OCI-M2 (cell line): ENCODE results near the gene SGCG.
"Not testable (repeated sequence)": the region's sequence is repeated elsewhere in the genome, so short reads cannot be mapped to it uniquely, and the experiment has no call there.

Source experiments
- DNase-seq: peaks from one replicate; lab custom pipeline; 2025; ENCODE audit not compliant: unreplicated experiment; lab: John Stamatoyannopoulos, UW

Gene SGCG

DNA sequence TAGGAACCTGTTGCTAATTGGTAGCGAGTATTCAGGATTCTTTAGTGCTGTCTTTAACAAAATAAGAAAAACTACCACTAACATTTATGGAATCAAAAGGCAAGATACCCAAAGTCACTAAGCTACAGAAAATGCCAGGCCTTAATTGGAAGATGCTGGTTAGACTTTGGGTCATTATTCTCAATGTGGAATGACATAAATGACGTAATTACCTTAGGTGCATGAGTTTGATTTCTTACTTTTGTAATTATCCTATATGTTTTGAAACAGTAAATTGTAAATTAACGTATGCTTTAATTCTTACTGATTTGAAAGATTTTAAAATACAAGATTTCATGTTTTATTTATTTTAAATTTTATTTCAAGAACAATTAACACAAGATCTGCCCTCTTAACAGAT is 25.0 kb downstream of the SGCG start:
- DNase-seq: no peak

DNA sequence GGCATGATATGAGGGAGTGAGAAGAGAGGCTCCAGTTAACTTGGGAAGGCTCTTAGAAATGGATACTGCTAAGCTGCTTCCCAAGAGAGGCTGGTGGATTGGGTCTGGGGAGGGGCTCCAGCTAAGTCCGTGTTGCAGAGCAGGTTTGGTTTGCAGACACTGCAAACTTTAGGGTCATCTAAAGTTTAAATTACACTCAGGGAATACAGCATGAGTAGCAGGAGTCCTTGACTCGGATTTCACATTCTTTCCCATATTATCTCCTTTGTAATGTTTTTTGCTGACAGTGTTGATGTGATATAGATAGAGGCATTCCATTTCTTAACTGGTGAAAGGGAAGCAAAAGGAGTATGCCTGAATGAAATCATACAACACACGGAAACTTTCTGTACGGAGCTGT is 31.9 kb downstream of the SGCG start:
- DNase-seq: no peak

DNA sequence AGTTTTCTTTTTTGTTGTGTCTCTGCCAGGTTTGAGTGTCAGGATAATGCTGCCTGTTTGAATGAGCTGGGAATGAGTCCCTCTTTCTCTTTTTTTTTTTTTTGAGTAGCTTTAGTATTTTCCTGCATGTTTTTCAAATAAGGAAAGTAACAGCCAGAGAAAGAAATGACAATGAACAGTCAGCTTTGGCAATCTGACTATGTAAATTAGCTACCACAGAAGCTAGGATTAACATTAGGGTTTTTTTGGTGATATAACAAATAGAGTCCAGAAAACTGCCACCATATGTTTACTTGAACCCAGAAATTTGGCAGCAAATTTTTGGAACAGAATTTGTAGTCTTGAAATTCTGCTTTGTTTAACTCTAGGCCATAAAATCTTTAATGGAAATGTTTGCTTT is 50.5 kb downstream of the SGCG start:
- DNase-seq: no peak

DNA sequence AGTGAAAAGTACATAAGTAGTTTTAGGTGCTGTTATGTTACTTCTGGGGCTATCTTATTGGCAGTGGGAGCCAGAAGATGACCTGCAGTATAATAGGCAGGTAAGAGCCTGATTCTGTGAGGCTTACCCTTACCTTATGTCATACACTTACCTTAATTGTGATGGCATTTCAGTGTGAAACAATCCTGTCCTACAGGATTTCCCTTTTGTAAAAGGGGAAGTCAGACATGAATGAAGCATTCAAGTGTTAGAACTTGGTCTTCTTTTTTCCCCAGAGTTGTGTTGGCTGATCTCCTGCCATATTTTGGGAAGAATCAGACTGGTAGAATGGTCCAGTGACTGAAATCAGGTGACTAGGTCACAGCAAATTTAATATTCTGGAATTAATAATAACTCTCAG is 55.2 kb downstream of the SGCG start:
- DNase-seq: no peak

DNA sequence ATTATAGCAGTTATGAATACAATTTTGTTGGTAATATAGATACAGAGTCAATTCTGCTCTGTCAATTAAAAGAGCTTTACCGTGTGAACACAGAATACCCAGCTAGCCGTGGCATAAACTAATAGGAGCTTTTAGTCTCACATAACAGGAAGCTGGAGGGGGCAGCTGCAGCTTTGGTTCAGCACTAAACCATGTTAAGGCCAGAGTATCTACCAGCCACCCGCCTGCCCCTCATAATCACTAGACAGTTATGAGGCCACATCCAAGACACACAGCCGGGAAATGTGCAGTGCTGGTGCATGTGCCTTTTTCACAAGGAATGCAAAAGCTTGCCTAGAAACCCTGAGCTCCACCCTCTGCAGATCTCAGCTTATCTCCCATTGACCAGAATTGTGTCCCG is 62.3 kb downstream of the SGCG start:
- DNase-seq: no peak

DNA sequence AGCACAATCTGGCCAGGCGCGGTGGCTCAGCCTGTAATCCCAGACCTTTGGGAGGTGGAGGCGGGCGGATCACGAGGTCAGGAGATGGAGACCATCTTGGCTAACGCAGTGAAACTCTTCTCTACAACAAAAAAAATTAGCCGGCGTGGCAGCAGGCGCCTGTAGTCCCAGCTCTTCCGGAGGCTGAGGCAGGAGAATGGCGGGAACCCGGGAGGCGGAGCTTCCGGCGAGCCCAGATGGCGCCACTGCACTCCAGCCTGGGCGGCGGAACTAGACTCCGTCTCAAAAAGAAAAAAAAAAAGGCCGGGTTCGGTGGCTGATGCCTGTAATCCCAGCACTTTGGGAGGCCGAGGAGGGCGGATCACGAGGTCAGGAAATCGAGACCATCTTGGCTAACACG is 67.6 kb downstream of the SGCG start:
- DNase-seq: not testable (repeated sequence)

DNA sequence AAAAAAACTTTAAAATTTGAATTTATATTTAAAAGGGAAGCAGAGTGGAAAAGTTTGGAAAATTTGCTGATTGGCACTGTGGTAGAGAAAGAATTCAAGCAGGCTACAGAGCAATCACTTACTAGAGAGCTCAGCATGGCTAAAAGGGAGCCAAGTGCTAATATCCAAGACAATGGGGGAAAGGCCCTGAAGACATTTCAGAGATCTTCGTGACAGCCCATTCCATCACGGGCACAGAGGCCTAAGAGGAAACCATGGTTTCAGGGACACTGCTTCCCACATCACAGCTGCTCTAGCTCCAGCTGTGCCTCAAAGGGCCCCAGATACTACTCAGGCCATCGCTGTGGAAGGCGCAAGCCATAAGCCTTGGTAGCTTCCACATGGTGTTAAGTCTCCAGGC is 73.7 kb downstream of the SGCG start:
- no peak for DNase-seq

DNA sequence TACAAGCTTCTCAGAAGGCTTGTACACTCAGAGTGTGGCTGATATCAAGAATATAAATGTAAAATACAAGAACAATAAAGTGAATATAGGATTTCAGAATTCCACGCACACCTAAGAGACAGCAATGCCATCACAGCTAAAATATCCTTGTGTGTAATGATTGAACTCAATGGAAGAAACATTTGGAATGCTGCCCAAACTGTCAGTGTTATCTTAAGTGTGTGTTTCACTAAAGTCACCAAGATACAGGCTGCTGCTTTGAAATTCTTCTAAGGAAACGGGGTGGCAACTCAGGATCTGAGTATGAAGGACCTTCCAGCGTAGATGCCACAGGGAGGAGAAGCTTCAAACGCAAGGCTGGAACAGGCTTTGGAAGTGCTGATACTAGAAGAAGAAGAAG is 86.8 kb downstream of the SGCG start:
- no peak for DNase-seq

DNA sequence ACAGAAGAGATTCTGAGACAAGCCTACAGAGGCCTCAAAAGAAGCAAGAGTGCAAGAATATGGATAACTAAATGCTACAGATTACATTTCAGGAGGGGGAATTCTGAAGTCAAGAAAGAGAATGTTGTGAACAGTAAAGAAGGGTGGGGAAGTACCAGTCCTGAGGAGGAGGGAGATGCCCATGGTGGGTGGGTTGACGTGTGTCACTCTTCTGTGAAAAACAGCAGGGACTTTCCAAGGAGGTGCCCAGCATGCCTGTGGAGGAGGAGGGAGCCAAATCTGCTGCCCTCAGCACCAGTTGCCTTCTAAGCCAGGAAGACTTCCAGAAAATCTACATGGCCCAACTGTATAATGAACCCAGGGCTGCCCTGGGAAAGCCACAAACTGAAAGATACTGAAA is 87.7 kb downstream of the SGCG start:
- DNase-seq: no peak

DNA sequence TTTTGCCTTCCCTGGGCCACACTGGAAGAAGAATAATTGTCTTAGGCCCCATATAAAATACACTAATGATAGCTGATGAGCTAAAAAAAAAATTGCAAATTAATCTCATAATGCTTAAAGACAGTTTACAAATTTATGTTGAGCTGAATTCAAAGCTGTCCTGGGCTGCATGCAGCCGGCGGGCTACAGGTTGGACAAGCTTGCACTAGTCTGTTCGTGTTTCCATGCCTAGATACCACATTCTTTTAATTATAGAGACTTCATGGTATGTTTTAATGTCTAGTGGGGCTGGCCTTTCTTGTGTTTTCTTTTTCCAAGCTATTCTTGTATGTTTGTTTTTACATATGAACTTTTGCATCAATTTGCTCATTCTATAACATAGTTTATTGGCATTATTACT is 90.6 kb downstream of the SGCG start:
- DNase-seq: no peak

DNA sequence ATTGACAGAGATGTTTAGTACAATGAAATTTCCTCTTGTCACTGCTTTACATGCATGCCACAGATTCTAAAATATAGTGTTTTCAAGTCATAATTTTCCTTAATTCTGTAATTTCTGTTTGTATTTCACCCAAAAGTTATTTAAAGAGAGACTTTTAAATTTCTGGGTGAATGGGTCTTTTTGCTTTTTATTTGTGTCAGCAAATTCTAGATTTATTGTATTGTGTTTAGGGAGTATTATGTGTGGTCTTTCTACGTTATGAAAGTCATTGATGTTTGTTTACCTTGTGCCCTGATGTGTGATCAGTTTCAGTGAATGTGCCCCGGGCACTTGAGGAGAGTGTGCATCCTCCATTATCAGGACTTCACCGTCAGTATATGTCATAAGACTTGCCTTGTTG is 92.7 kb downstream of the SGCG start:
- DNase-seq: no peak

DNA sequence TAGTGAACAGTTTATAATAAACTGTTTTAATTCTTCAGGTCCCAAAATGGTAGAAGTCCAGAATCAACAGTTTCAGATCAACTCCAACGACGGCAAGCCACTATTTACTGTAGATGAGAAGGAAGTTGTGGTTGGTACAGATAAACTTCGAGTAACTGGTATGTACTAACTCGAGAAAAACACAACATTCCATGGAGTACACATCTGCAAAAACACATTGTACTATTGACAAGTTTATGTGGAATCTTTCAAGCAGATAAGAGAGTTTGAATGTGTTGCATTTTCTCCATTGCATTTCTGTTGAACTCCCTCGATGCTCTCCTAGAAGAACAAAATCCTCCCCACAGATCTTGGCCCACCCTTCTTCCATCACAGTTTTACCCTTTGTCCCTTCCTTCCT is 98.5 kb downstream of the SGCG start:
- peak; percentile 42 for DNase-seq

DNA sequence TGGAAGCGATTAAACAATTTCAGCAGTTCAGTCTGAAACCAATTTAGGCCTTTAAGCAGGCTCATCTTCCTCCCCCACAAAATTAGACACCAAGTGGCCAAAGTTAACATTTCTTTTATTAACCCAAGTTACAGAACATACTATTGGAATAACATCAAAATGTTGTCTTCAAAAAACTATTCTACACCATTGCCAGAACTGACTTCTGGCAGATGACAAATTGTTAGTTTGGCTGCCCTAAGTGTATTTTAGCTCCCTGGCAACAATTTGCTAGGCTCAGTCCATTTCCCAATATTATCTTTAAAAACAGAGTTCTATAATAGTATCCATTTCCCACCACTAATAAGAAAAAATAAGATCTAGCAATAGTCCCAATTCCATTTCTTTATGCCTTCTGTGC is 107.8 kb downstream of the SGCG start:
- no peak for DNase-seq

DNA sequence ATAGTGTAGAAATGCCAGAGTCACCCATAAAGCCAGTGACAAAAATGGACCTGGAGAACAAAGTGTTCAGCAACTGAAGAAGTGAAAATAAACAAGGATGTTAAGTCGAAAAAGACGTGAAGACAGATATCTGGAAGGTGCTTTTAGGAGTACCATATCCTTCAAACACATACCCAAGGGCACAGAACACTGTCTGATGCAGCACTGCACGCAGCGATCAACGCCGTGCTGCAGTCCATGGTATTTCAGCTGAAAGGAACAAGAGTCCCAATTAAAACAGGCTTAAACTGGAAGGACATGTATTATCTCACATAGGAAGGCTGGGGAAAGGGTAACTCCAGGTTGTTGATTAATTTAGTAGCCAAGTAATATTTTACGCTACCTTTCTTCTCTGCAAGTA is 108.2 kb downstream of the SGCG start:
- DNase-seq: no peak

DNA sequence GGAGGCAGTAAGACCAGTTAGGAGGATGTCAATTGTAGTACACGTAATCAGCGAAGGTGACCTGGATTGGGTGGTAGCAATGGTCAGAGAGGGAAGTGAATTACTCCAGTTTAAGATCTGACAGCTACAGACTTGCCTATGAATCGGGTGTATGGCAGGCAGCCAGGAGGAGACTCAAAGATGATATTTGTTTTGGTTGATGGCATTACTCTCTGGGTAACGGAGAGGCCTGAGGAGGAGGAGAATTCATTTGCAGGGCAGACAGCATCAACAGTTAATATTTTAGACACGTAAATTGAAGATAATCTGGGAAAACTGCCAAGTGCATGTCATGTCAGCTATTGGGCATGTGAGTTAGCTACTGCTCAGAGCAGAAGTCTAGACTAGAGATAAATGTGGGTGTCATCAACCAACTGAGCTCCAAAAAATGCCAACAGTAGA is 109.2 kb downstream of the SGCG start:
- no peak for DNase-seq

DNA sequence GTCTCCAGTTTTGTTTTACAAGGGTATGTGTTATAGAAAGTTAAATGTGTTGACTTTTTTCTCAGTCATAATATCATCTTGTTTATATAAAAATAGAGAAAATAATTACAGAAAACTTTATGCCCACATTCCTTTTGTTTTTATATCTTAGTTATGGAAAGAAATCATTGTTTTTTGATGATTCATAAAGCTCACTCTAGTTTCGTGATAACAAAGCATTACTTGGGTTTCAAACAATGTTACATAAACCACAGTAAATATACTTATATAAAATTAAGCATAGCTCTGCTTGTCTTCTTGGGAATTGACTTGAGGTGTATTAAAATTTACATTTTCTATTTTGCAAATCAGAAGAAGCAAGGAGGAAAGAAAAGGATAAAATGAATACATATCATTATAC is 111.8 kb downstream of the SGCG start:
- DNase-seq: no peak

DNA sequence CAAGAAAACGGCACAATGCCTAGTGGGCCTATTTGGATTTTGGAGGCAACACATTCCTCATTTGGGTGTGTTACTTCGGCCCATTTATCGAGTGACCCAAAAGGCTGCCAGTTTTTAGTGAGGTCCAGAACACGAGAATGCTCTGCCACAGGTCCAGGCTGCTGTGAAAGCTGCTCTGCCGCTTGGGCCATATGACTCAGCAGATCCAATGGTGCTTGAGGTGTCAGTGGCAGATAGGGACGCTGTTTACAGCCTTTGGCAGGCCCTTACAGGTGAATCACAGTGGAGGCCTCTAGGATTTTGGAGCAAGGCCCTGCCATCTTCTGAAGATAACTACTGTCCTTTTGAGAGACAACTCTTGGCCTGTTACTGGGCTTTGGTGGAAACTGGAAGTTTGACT is 134.1 kb downstream of the SGCG start:
- DNase-seq: not testable (repeated sequence)

DNA sequence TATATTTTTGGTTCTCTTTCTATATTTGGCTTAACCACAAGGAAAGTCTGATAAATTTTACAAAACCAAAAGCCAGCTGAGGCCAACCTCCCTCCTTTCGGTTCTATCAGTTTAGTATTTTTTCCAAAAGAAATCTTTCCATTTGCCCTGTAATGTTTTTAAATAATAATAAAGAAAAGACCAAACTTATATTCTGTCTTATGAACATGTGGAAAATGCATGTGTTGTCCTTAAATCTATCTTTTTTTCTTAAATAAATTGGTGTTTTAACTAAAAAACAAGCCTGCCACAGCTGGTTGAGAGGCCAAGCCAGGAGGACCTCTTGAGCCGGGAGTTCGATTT is 139.1 kb downstream of the SGCG start:
- no peak for DNase-seq

DNA sequence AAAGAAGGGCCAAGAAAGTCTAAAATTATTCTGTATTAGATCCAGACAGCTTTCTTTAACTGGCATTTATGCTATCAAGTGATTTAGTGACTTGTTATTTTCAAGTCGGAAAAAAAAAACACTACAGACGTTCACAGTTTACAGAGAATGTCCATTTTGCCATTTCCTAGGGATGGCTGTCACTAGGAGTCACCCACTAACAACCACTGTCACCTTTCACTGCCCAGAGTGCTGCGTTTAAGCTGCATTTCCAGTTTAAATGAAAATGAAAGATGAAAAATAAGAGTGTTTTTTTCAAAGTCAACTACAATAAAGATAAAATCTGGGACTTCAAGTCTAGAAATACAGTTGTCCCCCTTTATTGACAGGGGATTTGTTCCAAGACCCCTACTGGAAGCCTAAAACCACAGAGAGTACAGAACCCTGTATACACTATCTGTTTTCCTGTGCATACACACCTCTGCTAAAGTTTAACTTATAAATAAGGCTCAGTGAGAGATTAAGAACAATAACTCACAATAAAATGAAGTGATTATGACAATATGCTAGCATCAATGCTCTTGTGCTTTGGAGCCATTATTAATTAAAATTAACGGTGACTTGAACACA is 140.3 kb downstream of the SGCG start:
- no peak for DNase-seq

DNA sequence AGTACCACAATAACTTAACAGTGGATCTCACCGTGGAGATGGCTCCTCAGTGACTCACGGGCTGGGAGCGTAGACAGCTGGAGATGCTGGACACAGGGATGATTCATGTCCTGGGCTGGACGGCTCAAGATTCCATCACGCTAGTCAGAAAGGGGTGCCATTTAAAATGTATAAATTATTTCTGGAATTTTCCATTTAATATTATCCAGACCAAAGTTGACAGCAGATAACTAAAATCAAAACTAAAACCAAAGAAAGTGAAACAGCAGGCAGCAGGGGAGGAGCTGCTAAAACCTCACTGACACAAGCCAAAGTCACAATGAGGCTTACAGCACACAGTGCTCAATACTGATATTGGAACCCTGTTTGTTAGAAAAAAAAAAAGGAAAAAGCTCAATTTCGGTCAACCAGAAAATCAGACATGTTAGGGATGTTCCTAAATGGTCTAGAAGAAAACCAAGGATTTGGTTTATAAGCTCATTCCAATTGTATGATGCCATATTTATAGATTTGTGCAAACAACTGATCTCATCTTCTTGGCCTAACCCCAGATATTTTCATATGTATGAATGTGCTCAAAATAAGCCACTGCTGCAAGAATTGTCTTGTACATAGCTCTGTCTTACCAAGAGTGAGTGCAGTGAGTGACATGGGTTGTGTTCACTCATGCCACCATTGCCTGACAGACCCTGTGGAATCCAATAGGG is 140.9 kb downstream of the SGCG start:
- no peak for DNase-seq

DNA sequence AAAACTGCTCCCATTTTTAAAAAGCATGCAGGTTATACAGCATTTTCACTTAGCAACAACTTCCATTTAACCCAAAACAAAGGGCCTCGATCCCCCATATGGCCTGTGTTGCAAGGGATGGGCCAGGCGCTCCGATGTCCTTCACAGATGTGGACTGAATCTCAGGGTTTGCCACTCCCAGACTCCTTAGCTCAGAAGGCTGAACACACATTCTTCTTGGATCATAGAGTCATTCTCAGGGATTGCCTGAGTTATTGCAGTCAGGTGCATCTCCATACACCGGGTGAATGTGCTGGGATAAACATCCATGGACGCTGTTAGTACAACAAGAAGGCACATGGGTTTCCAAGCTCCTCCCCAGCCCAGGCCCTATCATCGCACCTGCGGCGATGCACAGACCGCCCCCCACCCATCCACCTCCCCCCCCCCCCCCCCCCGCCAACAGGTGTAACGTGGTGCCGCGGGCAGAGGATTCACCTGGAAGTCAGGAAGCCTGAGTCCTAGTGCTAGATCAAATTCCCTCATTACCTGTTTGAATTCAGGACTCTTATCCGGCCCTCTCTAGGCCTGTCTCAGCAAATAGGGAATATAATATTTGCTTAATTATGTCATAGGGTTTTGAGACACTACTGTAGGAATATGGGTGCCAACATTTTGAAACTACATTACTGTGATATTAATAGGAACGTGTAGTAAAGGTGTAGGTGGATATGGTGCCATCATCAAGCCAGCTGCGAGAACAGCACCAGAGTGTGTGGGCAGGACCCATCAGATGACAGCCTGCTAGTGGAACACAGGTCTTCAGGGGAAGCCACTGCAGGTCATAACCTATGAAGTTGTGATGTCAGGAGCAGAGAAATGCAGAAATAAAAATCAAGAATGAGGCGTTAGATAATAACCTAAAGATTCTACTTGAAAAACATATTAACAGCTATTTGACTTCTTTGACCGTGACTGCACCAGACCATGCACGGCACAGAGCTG is 141.9 kb downstream of the SGCG start:
- no peak for DNase-seq
